A673 (cell line): Measurements from ENCODE around the gene CCDC57. TPM values are rescaled to one million over a fixed set of nuclear protein-coding genes. Genes with fewer than 3 reads are reported as not detected.

Experiments used
- BruUV-seq: library from RNA; stranded (reverse); fragments of 400-500 nt; replicated peaks from 2 replicates; lab custom pipeline; 2021; lab: Mats Ljungman, UMichigan
- CTCF ChIA-PET: fragments of 300-600 bp; sonication (Branson Sonifier 250); formaldehyde crosslinking; loops from one replicate; lab custom pipeline; 2022; ENCODE audit warnings: antibody characterized with exemption; lab: Charles Lee
- POLR2A ChIA-PET: fragments of 300-600 bp; sonication (Branson Sonifier 250); formaldehyde crosslinking; loops from one replicate; lab custom pipeline; 2022; ENCODE audit warnings: antibody characterized with exemption; ENCODE audit not compliant: low non-redundant PET; lab: Charles Lee
- DNase-seq: peaks from one replicate; pipeline ENCODE4 v3.0.0-alpha.2; 2015; ENCODE audit warnings: low spot score
- H3K27ac ChIP-seq: fragments of 200-600 bp; sonication (generic); 2 replicates; pipeline ENCODE4 v1.5.1; 2016; ENCODE audit warnings: mixed run types, low read depth, mild to moderate bottlenecking, mixed read lengths, antibody characterized with exemption, low read length; ENCODE audit not compliant: poor library complexity, severe bottlenecking
- H3K27me3 ChIP-seq: fragments of 200-600 bp; sonication (generic); replicated peaks from 2 replicates; pipeline ENCODE4 v1.6.1; 2017; ENCODE audit warnings: mixed run types, low read depth, mild to moderate bottlenecking, mixed read lengths, antibody characterized with exemption, low read length; ENCODE audit not compliant: insufficient read depth, poor library complexity
- H3K36me3 ChIP-seq: fragments of 200-600 bp; sonication (generic); 2 replicates; pipeline ENCODE4 v1.6.1; 2016; ENCODE audit warnings: mixed run types, mild to moderate bottlenecking, mixed read lengths, antibody characterized with exemption, low read length; ENCODE audit not compliant: insufficient read depth, poor library complexity, severe bottlenecking
- H3K4me1 ChIP-seq: fragments of 200-600 bp; sonication (generic); 2 replicates; pipeline ENCODE4 v1.6.1; 2017; ENCODE audit warnings: mixed run types, mild to moderate bottlenecking, mixed read lengths, antibody characterized with exemption, low read length; ENCODE audit not compliant: insufficient read depth, poor library complexity, severe bottlenecking
- H3K4me3 ChIP-seq: fragments of 200-600 bp; sonication (generic); 2 replicates; pipeline ENCODE4 v1.5.1; 2016; ENCODE audit warnings: low read depth, mixed run types, mild to moderate bottlenecking, mixed read lengths, low read length; ENCODE audit not compliant: poor library complexity, severe bottlenecking
- H3K9me3 ChIP-seq: fragments of 200-600 bp; sonication (generic); 2 replicates; pipeline ENCODE4 v1.6.1; 2016; ENCODE audit warnings: mixed run types, low read depth, mild to moderate bottlenecking, mixed read lengths, antibody characterized with exemption, low read length; ENCODE audit not compliant: poor library complexity, severe bottlenecking
- EZH2 ChIP-seq: fragments of 200-600 bp; sonication (generic); IDR thresholded peaks from 2 replicates; pipeline ENCODE4 v1.6.1; 2017; ENCODE audit warnings: borderline replicate concordance, low read depth, mild to moderate bottlenecking, mixed read lengths, antibody characterized with exemption, low read length; ENCODE audit not compliant: poor library complexity, severe bottlenecking
- intact Hi-C: fragments of 100-400 bp; cut with micrococcal nuclease; formaldehyde crosslinking; loops from one replicate; pipeline ENCODE4 v1.10.0; 2022; ENCODE audit not compliant: unreplicated experiment
- total RNA-seq: library from RNA; stranded (reverse); gene quantifications from 2 replicates; pipeline ENCODE4 v1.2.3, GENCODE V29; 2021
- TF ChIP-seq, protein P1 (sequence below): fragments of 300-800, 200-600 bp; sonication (generic); conservative IDR thresholded peaks from 2 replicates; pipeline ENCODE4 v1.5.1; 2017; ENCODE audit warnings: low read depth, mild to moderate bottlenecking, antibody characterized with exemption, low read length, moderate library complexity, mixed read lengths

Gene CCDC57
- total RNA-seq, 1 experiment from 2014 or later = 43.6 TPM

DNA sequence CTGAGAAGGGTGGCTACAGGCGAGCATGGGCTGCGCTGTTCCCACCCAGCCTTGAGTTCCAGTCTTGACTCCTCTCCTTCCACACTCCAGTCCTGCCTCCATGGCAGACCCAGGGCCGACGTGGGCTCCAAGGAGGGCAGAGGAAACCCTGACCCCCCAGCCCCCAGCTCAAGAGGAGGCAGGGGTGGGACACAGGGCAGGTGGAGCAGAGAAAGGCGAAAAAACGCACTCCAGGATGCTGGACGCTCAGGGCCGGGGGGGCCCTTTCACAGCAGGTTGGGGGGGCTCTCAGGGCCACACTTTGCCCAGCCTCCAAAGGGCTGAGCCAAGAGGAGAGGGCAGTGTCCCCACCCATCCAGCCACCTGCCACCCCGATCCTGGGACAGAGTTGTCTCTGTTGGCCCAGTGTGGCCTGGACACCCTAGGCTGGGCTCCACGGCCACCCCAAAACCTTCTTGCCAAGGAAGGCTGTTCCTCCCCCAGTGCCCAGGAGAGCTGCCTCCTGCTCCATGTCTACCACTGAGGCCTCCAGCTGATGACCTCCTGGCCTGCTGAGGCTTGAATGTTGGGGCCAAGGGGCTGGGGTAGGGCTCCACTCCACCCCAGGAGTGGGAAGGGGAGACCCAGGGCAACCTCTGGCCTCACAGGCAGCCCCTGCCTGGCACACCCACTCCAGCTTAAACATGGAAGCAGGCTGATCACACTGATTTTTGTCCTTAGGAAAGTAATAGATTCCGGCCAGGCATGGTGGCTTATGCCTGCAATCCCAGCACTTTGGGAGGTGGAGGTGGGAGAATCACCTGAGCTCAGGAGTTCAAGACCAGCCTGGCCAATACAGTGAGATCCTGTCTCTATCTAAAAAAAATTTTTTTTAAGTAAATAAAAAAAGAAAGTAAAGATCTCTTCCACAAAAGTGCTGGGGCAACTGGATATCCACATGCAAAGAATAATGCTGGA, 7.4 kb upstream of the CCDC57 start:
- Histone ChIP-seq H3K27ac (no peak overlapping the region), H3K27me3 (no peaks in the 10 kb centered on the region), H3K9me3 (no peaks in the 10 kb centered on the region), H3K4me1 (no peaks in the 10 kb centered on the region), H3K36me3 (no peaks in the 10 kb centered on the region), H3K4me3 (no peak overlapping the region)
- ChIA-PET POLR2A (no interaction called here), CTCF (no interaction called here)
- BruUV-seq = no TSS peak
- TF ChIP-seq EZH2 = no peak
- TF ChIP-seq, protein P1, sequence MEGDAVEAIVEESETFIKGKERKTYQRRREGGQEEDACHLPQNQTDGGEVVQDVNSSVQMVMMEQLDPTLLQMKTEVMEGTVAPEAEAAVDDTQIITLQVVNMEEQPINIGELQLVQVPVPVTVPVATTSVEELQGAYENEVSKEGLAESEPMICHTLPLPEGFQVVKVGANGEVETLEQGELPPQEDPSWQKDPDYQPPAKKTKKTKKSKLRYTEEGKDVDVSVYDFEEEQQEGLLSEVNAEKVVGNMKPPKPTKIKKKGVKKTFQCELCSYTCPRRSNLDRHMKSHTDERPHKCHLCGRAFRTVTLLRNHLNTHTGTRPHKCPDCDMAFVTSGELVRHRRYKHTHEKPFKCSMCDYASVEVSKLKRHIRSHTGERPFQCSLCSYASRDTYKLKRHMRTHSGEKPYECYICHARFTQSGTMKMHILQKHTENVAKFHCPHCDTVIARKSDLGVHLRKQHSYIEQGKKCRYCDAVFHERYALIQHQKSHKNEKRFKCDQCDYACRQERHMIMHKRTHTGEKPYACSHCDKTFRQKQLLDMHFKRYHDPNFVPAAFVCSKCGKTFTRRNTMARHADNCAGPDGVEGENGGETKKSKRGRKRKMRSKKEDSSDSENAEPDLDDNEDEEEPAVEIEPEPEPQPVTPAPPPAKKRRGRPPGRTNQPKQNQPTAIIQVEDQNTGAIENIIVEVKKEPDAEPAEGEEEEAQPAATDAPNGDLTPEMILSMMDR = no peak
- DNase-seq = no peak
- intact Hi-C loops = no loop called here

DNA sequence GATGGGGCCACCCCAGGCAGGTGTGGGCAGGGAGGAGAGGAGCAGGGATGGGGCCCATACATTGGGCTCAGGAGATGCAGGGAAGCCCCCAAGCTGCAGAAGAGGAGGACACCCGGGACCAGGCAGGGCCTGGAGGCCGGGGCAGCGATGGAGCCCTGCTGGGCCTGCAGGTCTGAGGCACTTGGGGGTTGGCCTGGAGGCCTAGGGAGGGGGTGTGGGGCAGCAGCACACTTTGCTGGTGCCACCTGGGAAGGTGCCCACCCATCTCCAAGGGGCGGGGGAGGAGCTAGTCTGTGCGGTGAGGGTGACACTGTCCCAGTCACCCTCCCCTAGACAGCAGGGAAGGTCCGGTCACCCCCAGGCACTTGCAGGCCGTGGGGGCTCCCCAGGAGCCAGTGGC, 6.4 kb upstream of the CCDC57 start:
- CTCF ChIA-PET = no interaction called here
- H3K4me3 ChIP-seq = no peak overlapping the region
- BruUV-seq = no TSS peak
- no peaks in the 10 kb centered on the region for H3K36me3 ChIP-seq
- no peak for DNase-seq
- H3K9me3 ChIP-seq = no peaks in the 10 kb centered on the region
- H3K27ac ChIP-seq = no peak overlapping the region
- POLR2A ChIA-PET = no interaction called here
- intact Hi-C loops = no loop called here
- TF ChIP-seq EZH2 = no peak
- TF ChIP-seq, protein P1 = no peak
- no peaks in the 10 kb centered on the region for H3K4me1 ChIP-seq
- no peaks in the 10 kb centered on the region for H3K27me3 ChIP-seq

DNA sequence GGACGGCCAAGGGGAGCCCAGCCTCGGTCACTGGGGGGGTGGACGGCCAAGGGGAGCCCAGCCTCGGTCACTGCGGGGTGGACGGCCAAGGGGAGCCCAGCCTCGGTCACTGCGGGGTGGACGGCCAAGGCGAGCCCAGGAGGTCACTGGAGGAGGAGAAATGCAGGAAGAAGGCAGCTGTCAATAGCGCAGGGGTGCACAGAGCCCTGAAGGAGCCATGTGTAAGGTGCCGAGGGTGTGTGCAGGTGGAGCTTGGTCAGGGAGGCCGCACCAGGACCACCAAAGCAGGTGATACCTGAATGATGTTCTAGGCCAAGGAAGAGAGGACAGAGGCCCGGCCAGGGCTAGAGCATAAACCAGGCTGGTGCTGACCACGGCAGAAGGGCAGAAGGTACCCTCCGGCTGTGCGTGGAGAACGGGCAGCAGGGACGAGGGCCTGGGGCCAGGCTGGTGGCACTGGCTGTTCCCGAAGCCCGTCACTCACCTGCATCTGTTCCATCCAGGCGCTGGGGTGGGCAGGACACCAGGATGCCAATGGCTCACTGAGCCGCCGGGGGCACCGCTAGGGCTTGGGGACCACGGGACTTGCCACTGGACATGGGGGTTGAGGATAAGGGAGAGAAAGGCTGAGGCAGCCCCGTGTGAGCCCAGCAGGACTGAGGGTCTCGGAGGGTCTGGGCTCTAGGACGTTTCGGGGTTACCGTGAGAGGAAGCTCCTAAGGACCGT, 5.9 kb upstream of the CCDC57 start:
- Histone ChIP-seq H3K36me3 (no peaks in the 10 kb centered on the region), H3K9me3 (no peaks in the 10 kb centered on the region), H3K4me3 (no peak overlapping the region), H3K4me1 (no peaks in the 10 kb centered on the region), H3K27me3 (no peaks in the 10 kb centered on the region), H3K27ac (no peak overlapping the region)
- no peak for TF ChIP-seq EZH2
- TF ChIP-seq, protein P1 = no peak
- BruUV-seq = no TSS peak
- intact Hi-C loops = no loop called here
- POLR2A ChIA-PET = no interaction called here
- CTCF ChIA-PET = no interaction called here
- no peak for DNase-seq
